ENCODE measurements around the gene MOBP.
A peak's percentile ranks its signal among the peaks of the same experiment; 100 is the strongest.

The MOBP gene

GRCh38 chr3:39541442-39541841, 74.0 kb downstream of the MOBP start:
- Histone ChIP-seq H3K79me2 (ENCODE audit: insufficient read depth, low read length) (no peaks in the 10 kb centered on the region), H4K20me1 (ENCODE audit: insufficient read depth, low read length, poor library complexity, severe bottlenecking) (no peaks in the 10 kb centered on the region), H3F3A (ENCODE audit: low read depth) (no peaks in the 10 kb centered on the region), H3K27me3 (ENCODE audit: insufficient read depth, low read length, poor library complexity, severe bottlenecking) (no peaks in the 10 kb centered on the region), H3K4me3 (ENCODE audit: low read length, poor library complexity, severe bottlenecking) (no peak overlapping the region), H3K9me3 (ENCODE audit: insufficient read depth, low read depth, low read length) (no peaks in the 10 kb centered on the region), H2AFZ (ENCODE audit: low read length) (no peak overlapping the region; the same call in 1 of the 2 replicates), H3K9me2 (replicated peaks; ENCODE audit: low read depth, low read length) (no peaks in the 10 kb centered on the region), H3K4me1 (ENCODE audit: insufficient read depth, low read length, poor library complexity, severe bottlenecking) (peaks cover 21% of the 10 kb centered on the region), H3K4me2 (ENCODE audit: low read depth, low read length, poor library complexity, severe bottlenecking) (no peak overlapping the region), H3K36me3 (ENCODE audit: insufficient read depth, low read length) (no peaks in the 10 kb centered on the region), H3K9ac (ENCODE audit: low read depth, low read length, poor library complexity, severe bottlenecking) (no peak overlapping the region)
- TF ChIP-seq EZH2phosphoT487 (IDR thresholded peaks at IDR 0.05; ENCODE audit: borderline replicate concordance) (no peak), CTCF (conservative IDR thresholded peaks at IDR 0.05; ENCODE audit: low read length) (no peak)

- Histone ChIP-seq H3K36me3 (ENCODE audit: insufficient read depth, low read length) (no peaks in the 10 kb centered on the region), H3K9ac (ENCODE audit: low read depth, low read length, poor library complexity, severe bottlenecking) (no peak overlapping the region), H4K20me1 (ENCODE audit: insufficient read depth, low read length, poor library complexity, severe bottlenecking) (no peaks in the 10 kb centered on the region), H3K4me1 (ENCODE audit: insufficient read depth, low read length, poor library complexity, severe bottlenecking) (peaks cover 21% of the 10 kb centered on the region), H3K9me2 (replicated peaks; ENCODE audit: low read depth, low read length) (no peaks in the 10 kb centered on the region), H3F3A (ENCODE audit: low read depth) (no peaks in the 10 kb centered on the region), H3K27me3 (ENCODE audit: insufficient read depth, low read length, poor library complexity, severe bottlenecking) (no peaks in the 10 kb centered on the region), H3K4me3 (ENCODE audit: low read length, poor library complexity, severe bottlenecking) (no peak overlapping the region), H3K9me3 (ENCODE audit: insufficient read depth, low read depth, low read length) (no peaks in the 10 kb centered on the region), H2AFZ (ENCODE audit: low read length) (peak overlapping the region; percentile 13; the same call in 1 of the 2 replicates), H3K4me2 (ENCODE audit: low read depth, low read length, poor library complexity, severe bottlenecking) (no peak overlapping the region), H3K79me2 (ENCODE audit: insufficient read depth, low read length) (no peaks in the 10 kb centered on the region)
- TF ChIP-seq EZH2phosphoT487 (IDR thresholded peaks at IDR 0.05; ENCODE audit: borderline replicate concordance) (no peak), CTCF (conservative IDR thresholded peaks at IDR 0.05; ENCODE audit: low read length) (peak; percentile 82)
These were observed 74.4 kb downstream of the MOBP start for GRCh38 chr3:39541917-39542329.

GRCh38 chr3:39542588-39542988, 75.1 kb downstream of the MOBP start:
- Histone ChIP-seq H3K36me3 (ENCODE audit: insufficient read depth, low read length) (no peaks in the 10 kb centered on the region), H3K4me1 (ENCODE audit: insufficient read depth, low read length, poor library complexity, severe bottlenecking) (peaks cover 21% of the 10 kb centered on the region), H3K9me2 (replicated peaks; ENCODE audit: low read depth, low read length) (no peaks in the 10 kb centered on the region), H3F3A (ENCODE audit: low read depth) (no peaks in the 10 kb centered on the region), H3K79me2 (ENCODE audit: insufficient read depth, low read length) (no peaks in the 10 kb centered on the region), H3K9ac (ENCODE audit: low read depth, low read length, poor library complexity, severe bottlenecking) (no peak overlapping the region), H3K27me3 (ENCODE audit: insufficient read depth, low read length, poor library complexity, severe bottlenecking) (no peaks in the 10 kb centered on the region), H3K4me3 (ENCODE audit: low read length, poor library complexity, severe bottlenecking) (no peak overlapping the region), H3K4me2 (ENCODE audit: low read depth, low read length, poor library complexity, severe bottlenecking) (no peak overlapping the region), H4K20me1 (ENCODE audit: insufficient read depth, low read length, poor library complexity, severe bottlenecking) (no peaks in the 10 kb centered on the region), H3K9me3 (ENCODE audit: insufficient read depth, low read depth, low read length) (no peaks in the 10 kb centered on the region), H2AFZ (ENCODE audit: low read length) (no peak overlapping the region)
- no peak for TF ChIP-seq EZH2phosphoT487 (IDR thresholded peaks at IDR 0.05; ENCODE audit: borderline replicate concordance)
- no peak for TF ChIP-seq CTCF (conservative IDR thresholded peaks at IDR 0.05; ENCODE audit: low read length)

All from Loucy (cell line).